ENCODE data around the gene PSMG2.
A peak's percentile ranks its signal among the peaks of the same experiment; 100 is the strongest.

Gene PSMG2

GRCh38 chr18:12737243-12737902 is 34.5 kb downstream of the PSMG2 start:
- no peak overlapping the region for H3K27ac ChIP-seq (ENCODE audit: poor library complexity, severe bottlenecking)
- peaks cover 15% of the 10 kb centered on the region for H3K4me1 ChIP-seq (ENCODE audit: insufficient read depth, poor library complexity, severe bottlenecking)
- ATAC-seq (ENCODE audit: low read depth) (no peak), DNase-seq (ENCODE audit: low spot score) (no peak)
- no peaks in the 10 kb centered on the region for H3K36me3 ChIP-seq (ENCODE audit: low read depth)
- TF ChIP-seq CTCF (IDR thresholded peaks at IDR 0.05; ENCODE audit: poor library complexity, severe bottlenecking), result no peak
- no peaks in the 10 kb centered on the region for H3K27me3 ChIP-seq (ENCODE audit: insufficient read depth, poor library complexity, severe bottlenecking)
- H3K4me3 ChIP-seq (ENCODE audit: severe bottlenecking), result no peak overlapping the region
- peaks cover 3% of the 10 kb centered on the region for H3K9me3 ChIP-seq (ENCODE audit: severe bottlenecking)

- Histone ChIP-seq H3K27ac (ENCODE audit: poor library complexity, severe bottlenecking) (peak overlapping the region; percentile 89), H3K36me3 (ENCODE audit: low read depth) (no peaks in the 10 kb centered on the region), H3K4me1 (ENCODE audit: insufficient read depth, poor library complexity, severe bottlenecking) (peaks cover 28% of the 10 kb centered on the region), H3K4me3 (ENCODE audit: severe bottlenecking) (no peak overlapping the region), H3K9me3 (ENCODE audit: severe bottlenecking) (peaks cover 3% of the 10 kb centered on the region), H3K27me3 (ENCODE audit: insufficient read depth, poor library complexity, severe bottlenecking) (no peaks in the 10 kb centered on the region)
- no peak for TF ChIP-seq CTCF (IDR thresholded peaks at IDR 0.05; ENCODE audit: poor library complexity, severe bottlenecking)
- DNase-seq (ENCODE audit: low spot score) (peak; percentile 74), ATAC-seq (ENCODE audit: low read depth) (peak; percentile 90)
These were observed 38.5 kb downstream of the PSMG2 start for GRCh38 chr18:12741351-12741750.

DNA sequence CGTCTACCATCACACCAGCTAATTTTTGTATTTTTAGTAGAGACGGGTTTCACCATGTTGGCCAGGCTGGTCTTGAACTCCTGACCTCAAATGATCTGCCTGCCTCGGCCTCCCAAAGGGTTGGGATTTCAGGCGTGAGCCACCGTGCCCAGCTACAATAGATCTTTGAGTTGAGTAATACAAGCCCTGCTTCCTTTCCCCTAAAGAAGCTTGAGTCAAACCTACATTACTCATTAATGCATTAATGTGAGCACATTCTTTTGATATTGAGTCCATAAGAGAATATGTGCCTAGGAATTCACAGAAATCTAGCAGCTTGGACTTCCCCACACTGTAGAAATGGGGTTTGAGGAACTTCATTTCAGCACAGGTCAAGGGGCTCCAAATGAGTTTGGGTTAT is 39.6 kb downstream of the PSMG2 start:
- Histone ChIP-seq H3K27me3 (ENCODE audit: insufficient read depth, poor library complexity, severe bottlenecking) (no peaks in the 10 kb centered on the region), H3K36me3 (ENCODE audit: low read depth) (no peaks in the 10 kb centered on the region), H3K9me3 (ENCODE audit: severe bottlenecking) (peaks cover 3% of the 10 kb centered on the region), H3K27ac (ENCODE audit: poor library complexity, severe bottlenecking) (peak overlapping the region; percentile 89), H3K4me1 (ENCODE audit: insufficient read depth, poor library complexity, severe bottlenecking) (peaks cover 28% of the 10 kb centered on the region), H3K4me3 (ENCODE audit: severe bottlenecking) (no peak overlapping the region)
- TF ChIP-seq CTCF (IDR thresholded peaks at IDR 0.05; ENCODE audit: poor library complexity, severe bottlenecking), result no peak
- peak; percentile 73 for ATAC-seq (ENCODE audit: low read depth)
- DNase-seq (ENCODE audit: low spot score), result no peak

DNA sequence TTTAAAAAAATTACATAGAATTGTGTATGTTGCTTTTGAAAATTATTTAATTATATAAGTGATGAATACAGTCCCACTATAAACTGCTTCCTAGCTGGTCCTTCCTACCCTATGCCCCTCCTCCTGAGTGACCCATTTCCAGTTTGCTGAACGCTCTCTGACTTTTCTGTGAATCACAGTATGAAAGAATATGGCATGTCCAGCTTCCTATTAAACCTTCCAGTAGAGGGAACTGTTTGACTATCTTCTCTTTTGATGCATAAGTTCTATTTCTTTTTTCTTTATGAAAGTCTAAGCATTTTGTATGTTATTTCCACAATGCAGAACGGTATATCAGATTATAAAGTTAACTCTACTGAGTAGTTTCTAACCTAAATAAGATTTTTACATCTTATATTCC is 41.3 kb downstream of the PSMG2 start:
- Histone ChIP-seq H3K27ac (ENCODE audit: poor library complexity, severe bottlenecking) (no peak overlapping the region), H3K4me3 (ENCODE audit: severe bottlenecking) (no peak overlapping the region), H3K27me3 (ENCODE audit: insufficient read depth, poor library complexity, severe bottlenecking) (no peaks in the 10 kb centered on the region), H3K36me3 (ENCODE audit: low read depth) (no peaks in the 10 kb centered on the region), H3K4me1 (ENCODE audit: insufficient read depth, poor library complexity, severe bottlenecking) (peaks cover 28% of the 10 kb centered on the region), H3K9me3 (ENCODE audit: severe bottlenecking) (peaks cover 3% of the 10 kb centered on the region)
- DNase-seq (ENCODE audit: low spot score) (no peak), ATAC-seq (ENCODE audit: low read depth) (peak; percentile 49)
- TF ChIP-seq CTCF (IDR thresholded peaks at IDR 0.05; ENCODE audit: poor library complexity, severe bottlenecking), result peak; percentile 83

GRCh38 chr18:12745095-12745795 is 42.4 kb downstream of the PSMG2 start:
- no peak for DNase-seq (ENCODE audit: low spot score)
- H3K27ac ChIP-seq (ENCODE audit: poor library complexity, severe bottlenecking), result no peak overlapping the region
- H3K4me3 ChIP-seq (ENCODE audit: severe bottlenecking), result no peak overlapping the region
- H3K4me1 ChIP-seq (ENCODE audit: insufficient read depth, poor library complexity, severe bottlenecking), result peaks cover 28% of the 10 kb centered on the region
- ATAC-seq (ENCODE audit: low read depth), result no peak
- H3K36me3 ChIP-seq (ENCODE audit: low read depth), result no peaks in the 10 kb centered on the region
- H3K27me3 ChIP-seq (ENCODE audit: insufficient read depth, poor library complexity, severe bottlenecking), result no peaks in the 10 kb centered on the region
- TF ChIP-seq CTCF (IDR thresholded peaks at IDR 0.05; ENCODE audit: poor library complexity, severe bottlenecking), result no peak
- H3K9me3 ChIP-seq (ENCODE audit: severe bottlenecking), result peaks cover 3% of the 10 kb centered on the region

All from RWPE2 (cell line).